Natural killer cell treated with Interleukin-12 subunit alpha and Interleukin-12 subunit beta and Interleukin-15 and Interleukin-18, amount 100 ng/mL, for 72 hours (primary cell): ENCODE measurements around the gene CRYBA4. TPM values are rescaled to one million over a fixed set of nuclear protein-coding genes. Genes with fewer than 3 reads are reported as not detected.
A peak's percentile ranks its signal among the peaks of the same experiment; 100 is the strongest.
"Not testable (repeated sequence)": the region's sequence is repeated elsewhere in the genome, so short reads cannot be mapped to it uniquely, and the experiment has no call there.

ENCODE experiments used
- ATAC-seq, 2 donors: fragments of 150-1000 bp; cut with Tn5 transposase in 1 of 2; sonication (Bioruptor Pico), chemical (Tn5 transposase) in 1 of 2; 2 replicates each; pipeline ENCODE4 v1.10.0; 2021
- DNase-seq: peaks from one replicate; pipeline ENCODE4 v3.0.0; 2022; ENCODE audit warnings: low spot score
- H3K27ac Mint-ChIP-seq, 2 donors: 1 replicate in 1 of 2; 2 replicates in 1 of 2; pipeline ENCODE4 v1.8.0; 2022; ENCODE audit warnings: mixed read lengths in 2 of 2, mild to moderate bottlenecking in 1 of 2, moderate library complexity in 1 of 2
- H3K27me3 Mint-ChIP-seq, 2 donors: 1 replicate in 1 of 2; 2 replicates in 1 of 2; pipeline ENCODE4 v1.8.0; 2022; ENCODE audit warnings: mixed read lengths in 2 of 2
- H3K36me3 Mint-ChIP-seq: one replicate; pipeline ENCODE4 v1.8.0; 2022; ENCODE audit warnings: mixed read lengths
- H3K4me1 Mint-ChIP-seq, 2 donors: 1 replicate in 1 of 2; 2 replicates in 1 of 2; pipeline ENCODE4 v1.8.0; 2022; ENCODE audit warnings: low read depth in 2 of 2, mixed read lengths in 2 of 2, mild to moderate bottlenecking in 1 of 2
- H3K4me3 Mint-ChIP-seq: one replicate; pipeline ENCODE4 v1.8.0; 2022; ENCODE audit warnings: mixed read lengths
- H3K9me3 Mint-ChIP-seq: 2 replicates; pipeline ENCODE4 v1.8.0; 2022; ENCODE audit warnings: mixed read lengths
- total RNA-seq, 2 donors: library from RNA; stranded (reverse); gene quantifications; one replicate each; pipeline ENCODE4 v1.2.3, GENCODE V29; 2022

CRYBA4 gene
- total RNA-seq, 2 donors from 2014 or later = not detected

DNA sequence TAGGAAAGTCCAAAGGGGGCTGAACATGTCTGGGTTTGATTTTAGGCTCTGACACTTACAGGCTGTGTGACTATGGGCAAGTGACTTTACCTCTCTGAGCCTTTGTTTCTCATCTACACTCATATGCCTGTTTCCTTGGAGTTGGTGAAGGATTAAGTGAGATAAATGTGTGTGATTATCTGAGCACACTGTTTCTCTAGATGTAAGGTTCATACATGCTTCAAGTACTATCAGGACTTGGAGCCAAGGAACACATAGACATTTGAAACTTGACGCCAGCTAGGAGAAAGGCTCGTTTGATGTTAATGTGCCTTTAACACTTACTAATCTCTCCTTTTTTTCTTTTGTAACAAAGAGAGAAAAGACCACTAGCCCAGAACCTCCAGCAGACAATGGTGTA is 13.6 kb upstream of the CRYBA4 start:
- H3K27me3 Mint-ChIP-seq = no peaks in the 10 kb centered on the region
- DNase-seq (no peak), ATAC-seq (no peak)
- H3K9me3 Mint-ChIP-seq = no peaks in the 10 kb centered on the region
- peak overlapping the region in 1 of 2 donors; percentile 27 for H3K27ac Mint-ChIP-seq
- no peaks in the 10 kb centered on the region for H3K36me3 Mint-ChIP-seq
- H3K4me3 Mint-ChIP-seq = no peak overlapping the region
- H3K4me1 Mint-ChIP-seq = peaks cover 34 to 41% of the 10 kb centered on the region in 2 donors

DNA sequence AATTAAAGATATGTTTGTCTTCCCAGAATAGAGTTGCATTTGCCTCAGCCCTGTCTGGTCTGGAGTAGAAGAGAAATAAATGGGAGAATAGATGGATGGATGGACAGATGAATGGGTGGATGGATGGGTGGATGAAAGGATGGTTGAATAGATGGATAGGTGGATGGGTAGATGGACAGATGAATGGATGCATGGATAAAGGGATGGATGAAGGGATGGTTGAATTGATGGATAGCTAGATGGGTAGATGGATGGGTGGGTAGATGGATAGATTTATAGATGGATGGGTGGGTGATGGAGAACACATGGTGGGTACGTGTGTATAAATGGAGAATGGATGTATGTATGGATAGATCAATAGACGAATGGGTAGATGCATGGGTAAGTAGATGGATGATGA is 12.5 kb upstream of the CRYBA4 start:
- Mint-ChIP-seq H3K4me1 (peaks cover 33 to 37% of the 10 kb centered on the region in 2 donors), H3K27ac (peak overlapping the region in 1 of 2 donors; percentile 27), H3K4me3 (peak overlapping the region; percentile 28), H3K27me3 (no peaks in the 10 kb centered on the region), H3K36me3 (no peaks in the 10 kb centered on the region), H3K9me3 (no peaks in the 10 kb centered on the region)
- no peak for DNase-seq
- no peak for ATAC-seq

DNA sequence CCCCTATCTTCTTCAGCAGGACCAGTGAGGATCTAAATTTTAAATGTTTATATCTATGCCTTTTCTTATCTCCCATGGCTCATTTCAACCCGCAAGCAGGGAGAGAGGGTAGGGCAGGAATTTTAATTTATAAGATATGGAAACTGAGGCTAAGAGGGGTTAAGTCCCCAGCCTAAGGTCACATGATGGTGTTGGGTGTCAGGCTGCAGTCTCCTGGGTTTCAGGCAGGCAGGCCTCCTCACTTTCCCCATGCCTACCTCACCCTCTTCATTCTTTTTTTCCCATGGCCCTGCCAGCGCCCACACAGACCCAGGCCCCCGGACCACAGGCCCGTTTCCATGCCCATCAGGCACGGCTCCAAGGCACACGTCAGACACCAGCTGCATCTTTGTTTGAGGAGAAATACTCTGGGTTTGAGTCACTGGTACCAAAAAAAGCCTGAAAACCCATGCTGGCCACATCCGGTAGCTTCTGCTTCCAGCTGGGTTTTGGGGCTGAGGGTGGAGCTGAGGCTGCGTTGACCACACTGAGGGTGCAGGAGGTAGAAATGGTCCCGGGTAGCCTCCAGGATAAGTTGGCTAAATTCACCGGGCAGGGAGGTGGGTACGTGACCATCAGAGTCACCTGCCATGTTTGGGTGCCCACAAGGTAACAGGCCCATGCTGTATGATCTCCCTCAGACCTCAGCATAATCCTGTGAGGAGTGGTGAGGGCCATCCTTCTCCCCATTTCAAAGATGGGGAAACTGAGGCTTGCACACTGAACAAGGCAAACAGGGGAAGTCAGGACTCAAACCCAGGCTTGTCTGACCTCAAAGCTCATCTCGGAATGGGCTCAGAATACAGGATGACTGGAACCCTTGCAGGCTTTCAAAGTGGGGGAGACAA is 11.4 kb upstream of the CRYBA4 start:
- peak; percentile 73 for DNase-seq
- peak overlapping the region; percentile 27 to 69 for H3K27ac Mint-ChIP-seq
- no peaks in the 10 kb centered on the region for H3K9me3 Mint-ChIP-seq
- peak overlapping the region; percentile 59 for H3K4me3 Mint-ChIP-seq
- peak; percentile 91 to 93 for ATAC-seq
- no peaks in the 10 kb centered on the region for H3K27me3 Mint-ChIP-seq
- peaks cover 30 to 34% of the 10 kb centered on the region in 2 donors for H3K4me1 Mint-ChIP-seq
- H3K36me3 Mint-ChIP-seq = no peaks in the 10 kb centered on the region

DNA sequence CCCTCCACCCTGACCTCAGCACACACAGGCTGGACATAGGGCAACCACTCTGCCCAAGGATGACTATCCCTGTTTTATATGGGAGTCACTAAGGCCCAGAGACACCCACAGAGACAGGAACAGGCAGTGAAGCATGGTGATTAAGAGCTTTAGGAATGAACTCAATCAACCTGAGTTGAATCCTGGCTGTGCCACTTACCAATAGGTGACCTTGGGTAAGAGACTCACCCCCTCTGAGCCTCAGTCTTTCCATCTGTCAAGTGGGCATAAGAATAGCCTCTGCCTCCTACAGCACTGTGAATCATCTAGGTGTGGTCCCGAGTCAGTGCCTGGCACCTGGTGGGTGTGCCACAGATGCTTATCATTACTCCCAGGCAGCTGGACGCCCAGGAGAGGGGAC is 10.8 kb upstream of the CRYBA4 start:
- ATAC-seq (peak in 1 of 2 donors; percentile 4), DNase-seq (no peak)
- Mint-ChIP-seq H3K27me3 (no peaks in the 10 kb centered on the region), H3K27ac (peak overlapping the region in 1 of 2 donors; percentile 69), H3K4me1 (peaks cover 31 to 38% of the 10 kb centered on the region in 2 donors), H3K36me3 (no peaks in the 10 kb centered on the region), H3K9me3 (no peaks in the 10 kb centered on the region), H3K4me3 (no peak overlapping the region)

DNA sequence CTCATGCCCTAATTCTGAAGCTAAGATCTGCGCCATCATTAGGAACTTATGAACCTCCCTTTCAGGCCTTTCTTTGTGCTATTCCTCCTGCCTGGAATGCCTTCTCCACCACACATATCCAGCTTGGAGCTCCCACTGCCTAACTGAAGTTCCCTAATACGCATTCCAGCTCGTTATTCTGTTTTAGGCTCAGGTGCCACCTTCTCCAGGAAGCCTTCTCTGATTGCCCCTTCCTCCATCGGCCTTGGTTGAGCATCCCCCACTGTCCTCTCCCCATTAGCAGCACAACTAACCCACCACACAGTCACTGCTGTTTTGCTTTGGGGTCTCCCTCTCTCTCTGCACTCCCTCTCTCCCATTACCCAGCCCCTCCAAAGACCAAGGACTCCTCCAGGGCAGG is 9.1 kb upstream of the CRYBA4 start:
- peak overlapping the region; percentile 62 to 75 for H3K27ac Mint-ChIP-seq
- no peaks in the 10 kb centered on the region for H3K9me3 Mint-ChIP-seq
- DNase-seq = no peak
- no peaks in the 10 kb centered on the region for H3K36me3 Mint-ChIP-seq
- no peak overlapping the region for H3K4me3 Mint-ChIP-seq
- H3K4me1 Mint-ChIP-seq = peaks cover 38 to 51% of the 10 kb centered on the region in 2 donors
- no peaks in the 10 kb centered on the region for H3K27me3 Mint-ChIP-seq
- ATAC-seq = no peak

DNA sequence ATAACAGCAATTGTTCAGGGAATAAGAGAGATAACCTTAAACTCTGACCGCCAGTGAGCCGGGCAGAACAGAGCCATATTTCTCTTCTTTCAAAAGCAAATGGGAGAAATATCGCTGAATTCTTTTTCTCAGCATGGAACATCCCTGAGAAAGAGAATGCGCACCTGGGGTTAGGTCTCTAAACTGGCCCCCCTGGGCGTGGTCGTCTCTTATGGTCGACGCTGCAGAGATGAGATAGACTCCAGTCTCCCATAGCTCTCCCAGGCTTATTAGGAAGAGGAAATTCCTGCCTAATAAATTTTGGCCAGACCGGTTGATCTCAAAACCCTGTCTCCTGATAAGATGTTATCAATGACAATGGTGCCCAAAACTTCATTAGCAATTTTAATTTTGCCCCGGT is 8.0 kb upstream of the CRYBA4 start:
- H3K9me3 Mint-ChIP-seq, H3K4me3 Mint-ChIP-seq, ATAC-seq, H3K27me3 Mint-ChIP-seq, H3K36me3 Mint-ChIP-seq, DNase-seq, H3K27ac Mint-ChIP-seq: not testable (repeated sequence)
- H3K4me1 Mint-ChIP-seq = peaks cover 38 to 54% of the 10 kb centered on the region in 2 donors

DNA sequence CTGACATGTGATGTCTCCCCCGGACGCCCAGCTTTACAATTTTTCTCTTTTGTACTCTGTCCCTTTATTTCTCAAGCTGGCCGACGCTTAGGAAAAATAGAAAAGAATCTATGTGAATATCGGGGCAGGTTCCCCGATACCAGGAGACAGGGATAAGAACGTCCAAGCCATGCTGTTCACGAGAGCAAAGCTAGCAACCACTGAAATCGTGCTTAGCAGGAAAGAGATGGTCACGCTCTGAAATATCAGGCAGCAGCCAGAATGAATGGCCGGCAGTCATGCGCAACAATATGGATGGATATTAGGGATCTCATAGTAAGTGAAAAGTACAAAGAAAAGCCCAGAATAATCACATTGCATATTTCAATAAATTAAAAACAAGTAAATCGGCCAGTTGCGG is 7.4 kb upstream of the CRYBA4 start:
- ATAC-seq (no peak), DNase-seq (no peak)
- Mint-ChIP-seq H3K36me3 (no peaks in the 10 kb centered on the region), H3K27ac (peak overlapping the region in 1 of 2 donors; percentile 30), H3K9me3 (no peaks in the 10 kb centered on the region), H3K4me1 (peaks cover 37 to 53% of the 10 kb centered on the region in 2 donors), H3K4me3 (no peak overlapping the region), H3K27me3 (no peaks in the 10 kb centered on the region)

DNA sequence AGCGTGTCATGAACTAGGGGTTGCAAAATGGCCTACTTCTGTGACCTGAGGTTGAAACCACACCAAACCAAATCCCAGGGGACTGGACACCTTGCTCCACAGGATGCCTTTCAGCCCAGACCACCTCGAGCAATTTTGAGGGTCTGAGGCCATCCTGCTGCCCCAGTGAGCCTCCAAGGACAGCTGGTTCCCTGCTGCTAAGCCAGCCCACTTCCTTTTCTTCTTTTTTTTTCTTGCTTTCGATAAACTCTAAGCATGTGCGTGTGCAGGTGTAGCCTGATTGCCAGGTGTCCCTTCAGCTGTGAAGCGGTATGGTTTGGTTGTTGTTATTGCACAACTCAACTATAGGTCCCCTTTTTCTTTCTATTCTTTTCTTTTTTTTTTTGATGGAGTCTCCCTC is 6.6 kb upstream of the CRYBA4 start:
- Mint-ChIP-seq H3K27ac (peak overlapping the region in 1 of 2 donors; percentile 35), H3K4me3 (no peak overlapping the region), H3K4me1 (peaks cover 33 to 46% of the 10 kb centered on the region in 2 donors), H3K27me3 (no peaks in the 10 kb centered on the region), H3K36me3 (no peaks in the 10 kb centered on the region), H3K9me3 (no peaks in the 10 kb centered on the region)
- no peak for ATAC-seq
- DNase-seq = no peak

DNA sequence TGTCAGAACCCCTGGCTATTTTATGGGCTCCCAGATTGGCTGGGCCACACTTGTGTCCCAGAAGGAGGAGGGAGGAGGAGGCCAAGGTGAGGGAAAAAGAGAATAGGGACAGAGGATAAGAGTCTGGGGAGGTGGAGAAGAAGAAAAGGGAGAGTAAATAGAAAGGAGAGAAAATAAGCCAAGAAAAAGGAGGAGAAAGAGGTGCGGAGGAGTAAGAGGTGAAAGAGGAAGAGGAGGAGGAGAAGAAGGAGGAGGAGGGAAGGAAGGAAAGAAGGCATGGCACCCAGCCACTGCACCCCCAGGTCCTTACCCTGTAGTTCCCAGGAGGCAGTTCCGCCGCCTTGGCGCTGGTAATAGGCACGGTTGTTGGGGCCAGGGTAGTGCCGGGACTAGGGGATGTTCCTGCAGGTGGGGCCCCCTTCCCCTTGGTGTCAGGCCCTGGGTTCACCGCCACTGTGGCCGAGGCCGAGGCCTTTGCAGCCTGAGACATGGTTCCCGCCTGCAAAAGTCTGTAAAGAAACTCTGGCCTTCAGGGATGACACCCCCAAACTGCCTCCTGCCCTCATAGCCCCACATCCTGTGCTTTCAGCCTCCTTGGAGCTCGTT is 5.8 kb upstream of the CRYBA4 start:
- Mint-ChIP-seq H3K27ac (peak overlapping the region; percentile 9 to 35), H3K4me3 (no peak overlapping the region), H3K4me1 (peaks cover 26 to 38% of the 10 kb centered on the region in 2 donors), H3K9me3 (no peaks in the 10 kb centered on the region), H3K27me3 (no peaks in the 10 kb centered on the region), H3K36me3 (no peaks in the 10 kb centered on the region)
- DNase-seq (no peak), ATAC-seq (no peak)

DNA sequence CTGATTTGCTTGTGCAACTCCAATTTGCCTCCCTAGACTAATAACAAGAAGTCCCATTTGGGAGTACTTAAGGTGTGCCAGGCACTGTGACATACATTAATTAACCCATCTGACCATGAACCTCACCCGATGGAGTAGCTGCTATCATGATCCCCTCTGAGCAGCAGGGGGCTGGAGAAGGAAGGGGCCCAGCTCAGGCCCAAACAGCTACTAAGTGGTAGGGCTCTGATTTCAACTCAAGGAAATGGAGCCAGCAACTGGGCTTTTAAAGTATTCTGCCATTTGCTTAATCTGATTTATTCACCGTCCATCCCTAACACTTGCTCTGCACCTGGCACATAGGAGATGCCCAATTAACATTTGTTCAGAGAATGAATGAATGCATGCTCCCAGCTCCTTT is 5.1 kb upstream of the CRYBA4 start:
- H3K4me3 Mint-ChIP-seq = no peak overlapping the region
- ATAC-seq (no peak), DNase-seq (no peak)
- H3K9me3 Mint-ChIP-seq = no peaks in the 10 kb centered on the region
- peak overlapping the region; percentile 9 to 53 for H3K27ac Mint-ChIP-seq
- H3K36me3 Mint-ChIP-seq = no peaks in the 10 kb centered on the region
- peaks cover 26 to 37% of the 10 kb centered on the region in 2 donors for H3K4me1 Mint-ChIP-seq
- no peaks in the 10 kb centered on the region for H3K27me3 Mint-ChIP-seq

DNA sequence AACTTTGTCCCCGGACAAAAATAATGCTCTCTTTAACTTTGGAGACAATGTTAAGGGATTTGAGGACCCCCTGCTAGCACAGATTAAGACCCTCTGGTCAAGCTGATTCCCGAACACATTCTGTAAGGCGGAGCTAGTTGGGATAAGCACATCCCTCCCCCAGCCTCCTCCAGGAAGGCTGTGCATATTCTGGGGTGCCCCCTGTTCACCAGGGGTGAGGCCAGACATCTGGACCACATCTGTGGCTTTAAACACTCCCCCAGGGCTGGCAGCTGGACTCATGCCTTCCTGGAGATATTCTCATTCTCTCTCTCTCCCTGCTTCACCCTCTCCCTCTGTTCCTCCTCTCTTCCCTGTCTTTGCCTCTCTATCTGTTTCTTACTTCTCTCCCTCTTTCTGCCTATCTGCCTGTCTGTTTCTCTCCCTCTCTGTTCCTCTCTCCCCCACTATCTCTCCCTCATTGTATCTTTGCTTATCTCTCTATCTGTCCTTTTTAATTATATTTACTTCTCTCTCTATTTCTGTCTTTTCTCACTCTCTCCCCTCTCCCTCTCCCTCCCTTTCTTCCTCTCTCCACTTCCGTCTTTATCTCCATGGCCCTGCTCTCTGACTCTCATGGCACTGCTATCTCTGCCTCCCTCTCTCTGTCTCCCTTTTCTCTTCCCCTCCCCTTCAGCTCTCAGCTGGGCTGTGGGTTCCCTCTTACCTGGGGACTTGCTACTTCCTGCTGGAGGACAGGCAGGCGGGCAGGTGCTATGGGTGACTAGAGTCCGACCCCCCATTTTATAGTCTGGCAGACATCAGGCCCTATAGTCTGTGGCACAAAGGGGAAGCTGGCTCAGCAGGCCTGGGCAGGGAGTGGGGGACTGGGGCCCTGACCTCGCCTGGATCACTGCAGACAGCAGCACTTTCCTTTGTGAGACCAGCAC is 4.2 kb upstream of the CRYBA4 start, which contains the start of gene CRYBB1:
TSS of gene CRYBB1 (minus strand) at position 757 of the 929 bp plus-strand sequence. CDS start 1,708 bp downstream, outside the sequence.
- DNase-seq = no peak
- Mint-ChIP-seq H3K27me3 (no peaks in the 10 kb centered on the region), H3K9me3 (no peaks in the 10 kb centered on the region), H3K4me3 (no peak within 1 kb of the TSS), H3K27ac (peak within 1 kb of the TSS; percentile 1 to 53), H3K36me3 (no peaks in the 10 kb centered on the region), H3K4me1 (peaks cover 26 to 36% of the 10 kb centered on the region in 2 donors)
- no peak for ATAC-seq

DNA sequence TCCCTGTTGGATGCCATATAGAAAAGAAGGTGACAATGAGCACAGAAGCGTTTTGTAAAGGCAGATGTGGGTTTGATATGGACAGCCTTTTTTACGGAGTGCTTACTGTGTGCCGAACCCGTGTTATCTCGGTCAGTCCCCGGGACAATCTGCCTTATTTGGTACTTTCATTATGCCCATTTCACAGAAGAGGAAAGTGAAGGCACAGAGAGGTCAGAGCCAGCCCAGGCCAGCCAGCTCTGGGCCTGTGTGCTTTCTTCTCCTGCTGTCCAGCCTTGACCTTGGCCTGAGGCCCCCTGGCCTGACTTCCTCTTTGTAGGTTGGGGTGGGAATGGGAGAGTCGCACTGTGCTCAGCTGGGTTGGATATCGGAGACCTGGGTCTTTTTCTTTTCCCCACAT is 3.3 kb upstream of the CRYBA4 start:
- Mint-ChIP-seq H3K36me3 (no peaks in the 10 kb centered on the region), H3K27me3 (no peaks in the 10 kb centered on the region), H3K4me3 (no peak overlapping the region), H3K9me3 (no peaks in the 10 kb centered on the region), H3K27ac (peak overlapping the region in 1 of 2 donors; percentile 53), H3K4me1 (peaks cover 20 to 29% of the 10 kb centered on the region in 2 donors)
- DNase-seq = no peak
- ATAC-seq = no peak

DNA sequence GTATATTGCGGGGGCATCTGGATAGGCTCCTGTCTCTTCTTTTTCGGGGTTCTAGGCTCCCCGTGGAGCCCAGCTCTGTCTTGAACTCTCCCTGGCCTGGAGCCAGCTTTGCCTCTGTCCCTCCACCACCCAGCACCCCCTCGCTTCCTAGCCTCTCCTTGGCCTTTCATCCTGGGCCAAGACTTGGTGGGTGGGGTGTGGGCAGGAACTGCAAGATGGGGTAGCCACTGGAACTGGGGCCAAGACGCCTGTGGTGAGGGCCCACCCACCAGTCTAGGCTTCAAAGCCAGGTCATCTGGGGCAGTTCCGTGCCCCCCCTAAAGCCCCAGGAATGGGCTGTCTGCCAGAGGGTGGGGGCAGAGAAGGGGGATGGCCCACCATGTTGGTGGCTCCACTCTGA is 2.3 kb upstream of the CRYBA4 start:
- H3K9me3 Mint-ChIP-seq = no peaks in the 10 kb centered on the region
- DNase-seq = no peak
- peaks cover 16 to 29% of the 10 kb centered on the region in 2 donors for H3K4me1 Mint-ChIP-seq
- peak overlapping the region in 1 of 2 donors; percentile 53 for H3K27ac Mint-ChIP-seq
- H3K4me3 Mint-ChIP-seq = no peak overlapping the region
- no peaks in the 10 kb centered on the region for H3K27me3 Mint-ChIP-seq
- ATAC-seq = no peak
- no peaks in the 10 kb centered on the region for H3K36me3 Mint-ChIP-seq
